ENCODE data around the gene KRT84. TPM values are rescaled to one million over a fixed set of nuclear protein-coding genes. Genes with fewer than 3 reads are reported as not detected.

Gene KRT84
- total and polyA plus RNA-seq, 10 of the 15 experiments (the other 5 are each of a cell fraction or from before 2014, with no cell fraction given): not detected

DNA sequence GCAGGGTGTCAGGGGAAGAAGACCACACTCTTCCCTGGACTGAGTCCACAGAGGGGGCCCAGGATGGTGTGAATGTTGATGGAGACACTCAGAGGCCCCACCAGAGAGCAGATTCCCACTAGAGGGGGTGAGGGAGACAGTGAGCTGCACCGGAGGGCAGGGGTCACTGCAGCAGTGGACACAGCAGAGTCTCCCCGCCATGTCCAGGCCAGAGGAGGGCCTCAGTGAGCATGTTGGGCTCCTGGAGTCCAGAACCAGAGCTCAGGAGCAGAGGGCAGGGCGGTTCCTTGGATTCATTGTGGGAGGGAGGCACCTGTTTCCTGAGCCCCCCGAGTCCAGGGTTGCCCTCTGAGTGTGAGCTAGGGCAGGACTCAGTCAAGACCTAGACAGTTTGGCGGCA, 22.5 kb upstream of the KRT84 start:
- in situ Hi-C loops (cut with MboI): no loop called here

GRCh38 chr12:52405922-52406385, 20.5 kb upstream of the KRT84 start, which contains the start of gene KRT82:
Gene KRT82 (minus strand): TSS chr12:52406335. CDS start chr12:52406277, 58 bp downstream.
- WGBS (ENCODE audit: insufficient coverage, insufficient replicate concordance, low lambda C conversion rate, missing lambda C conversion rate): 32% methylated on average over 14 of the region's 14 CpGs
- Histone ChIP-seq H3K27me3 (replicated peaks in 1 of 2; ENCODE audit: control insufficient read depth in 2 of 2, insufficient read depth in 2 of 2, low read length in 1 of 2) (no peaks in the 10 kb centered on the region; a peak in 2 of 4 replicates), H4K20me1 (ENCODE audit: control insufficient read depth, insufficient read depth) (no peaks in the 10 kb centered on the region), H3K9ac (ENCODE audit: control insufficient read depth, insufficient read depth, low read length) (no peak within 1 kb of the TSS), H3K79me2 (ENCODE audit: control insufficient read depth, insufficient read depth, low read length) (no peaks in the 10 kb centered on the region), H3K4me1 (ENCODE audit: control insufficient read depth, insufficient read depth, low read length) (no peaks in the 10 kb centered on the region), H3K36me3 (ENCODE audit: control insufficient read depth in 2 of 2, insufficient read depth in 2 of 2, low read length in 1 of 2) (no peaks in the 10 kb centered on the region), H3K4me3 (no peak within 1 kb of the TSS), H3K4me2 (ENCODE audit: control insufficient read depth, insufficient read depth) (no peak within 1 kb of the TSS), H2AFZ (ENCODE audit: control insufficient read depth, low read depth, low read length) (no peak within 1 kb of the TSS), H3K9me3 (replicated peaks; ENCODE audit: control insufficient read depth, insufficient read depth, low read length) (no peaks in the 10 kb centered on the region), H3K27ac (ENCODE audit: control insufficient read depth, insufficient read depth) (no peak within 1 kb of the TSS)
- ChIA-PET CTCF (interaction anchor here (1.9 kb wide), 1 partner anchor 10 kb away, joined by 4 read pairs; no protein-coding TSS in a partner anchor), POLR2A (no interaction called here), RAD21 (ENCODE audit: unreplicated experiment) (no interaction called here), SMC1A (ENCODE audit: uncharacterized antibody, unreplicated experiment) (no interaction called here)
- no peak for ATAC-seq
- no peak for FAIRE-seq
- TF ChIP-seq, protein P1, sequence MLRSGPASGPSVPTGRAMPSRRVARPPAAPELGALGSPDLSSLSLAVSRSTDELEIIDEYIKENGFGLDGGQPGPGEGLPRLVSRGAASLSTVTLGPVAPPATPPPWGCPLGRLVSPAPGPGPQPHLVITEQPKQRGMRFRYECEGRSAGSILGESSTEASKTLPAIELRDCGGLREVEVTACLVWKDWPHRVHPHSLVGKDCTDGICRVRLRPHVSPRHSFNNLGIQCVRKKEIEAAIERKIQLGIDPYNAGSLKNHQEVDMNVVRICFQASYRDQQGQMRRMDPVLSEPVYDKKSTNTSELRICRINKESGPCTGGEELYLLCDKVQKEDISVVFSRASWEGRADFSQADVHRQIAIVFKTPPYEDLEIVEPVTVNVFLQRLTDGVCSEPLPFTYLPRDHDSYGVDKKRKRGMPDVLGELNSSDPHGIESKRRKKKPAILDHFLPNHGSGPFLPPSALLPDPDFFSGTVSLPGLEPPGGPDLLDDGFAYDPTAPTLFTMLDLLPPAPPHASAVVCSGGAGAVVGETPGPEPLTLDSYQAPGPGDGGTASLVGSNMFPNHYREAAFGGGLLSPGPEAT (IDR thresholded peaks at IDR 0.05; ENCODE audit: low read depth): no peak
- no peak for TF ChIP-seq NR2C1 (IDR thresholded peaks at IDR 0.05)
- TF ChIP-seq, protein P2, sequence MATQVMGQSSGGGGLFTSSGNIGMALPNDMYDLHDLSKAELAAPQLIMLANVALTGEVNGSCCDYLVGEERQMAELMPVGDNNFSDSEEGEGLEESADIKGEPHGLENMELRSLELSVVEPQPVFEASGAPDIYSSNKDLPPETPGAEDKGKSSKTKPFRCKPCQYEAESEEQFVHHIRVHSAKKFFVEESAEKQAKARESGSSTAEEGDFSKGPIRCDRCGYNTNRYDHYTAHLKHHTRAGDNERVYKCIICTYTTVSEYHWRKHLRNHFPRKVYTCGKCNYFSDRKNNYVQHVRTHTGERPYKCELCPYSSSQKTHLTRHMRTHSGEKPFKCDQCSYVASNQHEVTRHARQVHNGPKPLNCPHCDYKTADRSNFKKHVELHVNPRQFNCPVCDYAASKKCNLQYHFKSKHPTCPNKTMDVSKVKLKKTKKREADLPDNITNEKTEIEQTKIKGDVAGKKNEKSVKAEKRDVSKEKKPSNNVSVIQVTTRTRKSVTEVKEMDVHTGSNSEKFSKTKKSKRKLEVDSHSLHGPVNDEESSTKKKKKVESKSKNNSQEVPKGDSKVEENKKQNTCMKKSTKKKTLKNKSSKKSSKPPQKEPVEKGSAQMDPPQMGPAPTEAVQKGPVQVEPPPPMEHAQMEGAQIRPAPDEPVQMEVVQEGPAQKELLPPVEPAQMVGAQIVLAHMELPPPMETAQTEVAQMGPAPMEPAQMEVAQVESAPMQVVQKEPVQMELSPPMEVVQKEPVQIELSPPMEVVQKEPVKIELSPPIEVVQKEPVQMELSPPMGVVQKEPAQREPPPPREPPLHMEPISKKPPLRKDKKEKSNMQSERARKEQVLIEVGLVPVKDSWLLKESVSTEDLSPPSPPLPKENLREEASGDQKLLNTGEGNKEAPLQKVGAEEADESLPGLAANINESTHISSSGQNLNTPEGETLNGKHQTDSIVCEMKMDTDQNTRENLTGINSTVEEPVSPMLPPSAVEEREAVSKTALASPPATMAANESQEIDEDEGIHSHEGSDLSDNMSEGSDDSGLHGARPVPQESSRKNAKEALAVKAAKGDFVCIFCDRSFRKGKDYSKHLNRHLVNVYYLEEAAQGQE (IDR thresholded peaks at IDR 0.05; ENCODE audit: low read depth, low read length): no peak
- no peak for TF ChIP-seq CHD4 (IDR thresholded peaks at IDR 0.05)
- TF ChIP-seq NBN (IDR thresholded peaks at IDR 0.05): no peak
- TF ChIP-seq NFYA (IDR thresholded peaks at IDR 0.05; ENCODE audit: borderline replicate concordance, low read depth, low read length): no peak
- TF ChIP-seq ZNF217 (IDR thresholded peaks at IDR 0.05): no peak
- no peak for TF ChIP-seq JUNB (IDR thresholded peaks at IDR 0.05)
- intact Hi-C loops (cut with micrococcal nuclease; ENCODE audit: unreplicated experiment): no loop called here
- BruUV-seq (replicated peaks): no TSS peak
- DNase-seq (ENCODE audit: low read depth, low spot score): no peak
- in situ Hi-C loops (cut with MboI): no loop called here

More for the DNA sequence above, 22.5 kb upstream of the KRT84 start:
- intact Hi-C loops (cut with micrococcal nuclease; ENCODE audit: unreplicated experiment): no loop called here
- CTCF ChIA-PET: no interaction called here
- SMC1A ChIA-PET (ENCODE audit: uncharacterized antibody, unreplicated experiment): no interaction called here
- DNase-seq (ENCODE audit: low read depth, low spot score) (no peak), ATAC-seq (no peak), FAIRE-seq (no peak)
- no peaks in the 10 kb centered on the region for H3K36me3 ChIP-seq (ENCODE audit: control insufficient read depth in 2 of 2, insufficient read depth in 2 of 2, low read length in 1 of 2)
- H2AFZ ChIP-seq (ENCODE audit: control insufficient read depth, low read depth, low read length): no peak overlapping the region
- no TSS peak for BruUV-seq (replicated peaks)
- no peaks in the 10 kb centered on the region for H3K4me1 ChIP-seq (ENCODE audit: control insufficient read depth, insufficient read depth, low read length)
- 4% methylated on average over 5 of the region's 5 CpGs for WGBS (ENCODE audit: insufficient coverage, insufficient replicate concordance, low lambda C conversion rate, missing lambda C conversion rate)
- POLR2A ChIA-PET: no interaction called here
- H3K4me3 ChIP-seq: no peak overlapping the region
- no peaks in the 10 kb centered on the region for H3K9me3 ChIP-seq (replicated peaks; ENCODE audit: control insufficient read depth, insufficient read depth, low read length)
- H3K4me2 ChIP-seq (ENCODE audit: control insufficient read depth, insufficient read depth): no peak overlapping the region
- RAD21 ChIA-PET (ENCODE audit: unreplicated experiment): no interaction called here
- no peaks in the 10 kb centered on the region for H4K20me1 ChIP-seq (ENCODE audit: control insufficient read depth, insufficient read depth)
- H3K27me3 ChIP-seq (replicated peaks in 1 of 2; ENCODE audit: control insufficient read depth in 2 of 2, insufficient read depth in 2 of 2, low read length in 1 of 2): no peaks in the 10 kb centered on the region; a peak in 2 of 4 replicates
- TF ChIP-seq TBL1XR1 (IDR thresholded peaks at IDR 0.05; ENCODE audit: low read depth, low read length): no peak
- no peak for TF ChIP-seq POU2F2 (IDR thresholded peaks at IDR 0.05; ENCODE audit: borderline replicate concordance, low read depth, low read length)
- no peak for TF ChIP-seq ZNF24 (IDR thresholded peaks at IDR 0.05)
- TF ChIP-seq NFYB (IDR thresholded peaks at IDR 0.05; ENCODE audit: insufficient read depth, low read depth, low read length): no peak
- no peaks in the 10 kb centered on the region for H3K79me2 ChIP-seq (ENCODE audit: control insufficient read depth, insufficient read depth, low read length)
- H3K27ac ChIP-seq (ENCODE audit: control insufficient read depth, insufficient read depth): no peak overlapping the region
- no peak overlapping the region for H3K9ac ChIP-seq (ENCODE audit: control insufficient read depth, insufficient read depth, low read length)

Data from GM12878 (cell line).